ENCODE measurements around the gene PLA2G2F. TPM values are rescaled to one million over a fixed set of nuclear protein-coding genes. Genes with fewer than 3 reads are reported as not detected.

The PLA2G2F gene
- total RNA-seq, 5 donors from 2014 or later (not counting 1 experiment from before 2014, with no cell fraction given): not detected

- Histone ChIP-seq H3K4me3 (ENCODE audit: control insufficient read depth in 1 of 2, extremely low read depth in 1 of 2, low read length in 1 of 2) (no peak overlapping the region), H3K27me3 (replicated peaks in 1 of 2; ENCODE audit: control insufficient read depth in 2 of 2, extremely low read depth in 1 of 2, insufficient read depth in 2 of 2, low read length in 1 of 2) (peaks cover 0 to 56% of the 10 kb centered on the region in 2 experiments), H3K4me1 (ENCODE audit: control insufficient read depth in 1 of 2, extremely low read depth in 1 of 2, insufficient read depth in 2 of 2, low read length in 2 of 2) (no peaks in the 10 kb centered on the region), H3K27ac (ENCODE audit: low read length) (no peak overlapping the region), H3K36me3 (ENCODE audit: control insufficient read depth in 2 of 2, extremely low read depth in 1 of 2, insufficient read depth in 1 of 2, low read length in 1 of 2) (no peaks in the 10 kb centered on the region), H3K9me3 (no peaks in the 10 kb centered on the region)
- 79% methylated on average over 2 of the region's 3 CpGs for WGBS (ENCODE audit: insufficient coverage)
- Mint-ChIP-seq H3K36me3 (no peaks in the 10 kb centered on the region), H3K9me3 (no peaks in the 10 kb centered on the region), H3K27ac (no peak overlapping the region), H3K4me3 (no peak overlapping the region), H3K27me3 (peaks cover 26 to 27% of the 10 kb centered on the region in 2 donors), H3K4me1 (no peaks in the 10 kb centered on the region)
- no peak for DNase-seq
- POLR2A ChIA-PET: no interaction called here
- CTCF ChIA-PET: no interaction called here
- ATAC-seq (replicated peaks in 1 of 4): no peak
Observed at GRCh38 chr1:20112279-20113000, 26.7 kb upstream of the PLA2G2F start.

GRCh38 chr1:20114021-20114648, 25.0 kb upstream of the PLA2G2F start:
- no peak overlapping the region for H3K4me3 ChIP-seq (ENCODE audit: control insufficient read depth in 1 of 2, extremely low read depth in 1 of 2, low read length in 1 of 2)
- Mint-ChIP-seq H3K4me3 (no peak overlapping the region), H3K36me3 (no peaks in the 10 kb centered on the region), H3K27me3 (peaks cover 22 to 30% of the 10 kb centered on the region in 2 donors), H3K9me3 (no peaks in the 10 kb centered on the region), H3K27ac (no peak overlapping the region), H3K4me1 (no peaks in the 10 kb centered on the region)
- H3K27me3 ChIP-seq (replicated peaks in 1 of 2; ENCODE audit: control insufficient read depth in 2 of 2, extremely low read depth in 1 of 2, insufficient read depth in 2 of 2, low read length in 1 of 2): peaks cover 0 to 54% of the 10 kb centered on the region in 2 experiments
- no peak for DNase-seq
- CTCF ChIA-PET: no interaction called here
- POLR2A ChIA-PET: no interaction called here
- H3K27ac ChIP-seq (ENCODE audit: low read length): no peak overlapping the region
- no peaks in the 10 kb centered on the region for H3K9me3 ChIP-seq
- no peaks in the 10 kb centered on the region for H3K4me1 ChIP-seq (ENCODE audit: control insufficient read depth in 1 of 2, extremely low read depth in 1 of 2, insufficient read depth in 2 of 2, low read length in 2 of 2)
- no peaks in the 10 kb centered on the region for H3K36me3 ChIP-seq (ENCODE audit: control insufficient read depth in 2 of 2, extremely low read depth in 1 of 2, insufficient read depth in 1 of 2, low read length in 1 of 2)
- ATAC-seq (replicated peaks in 1 of 4): no peak
- 78% methylated on average over 10 of the region's 15 CpGs for WGBS (ENCODE audit: insufficient coverage)

GRCh38 chr1:20115479-20115878, 23.6 kb upstream of the PLA2G2F start:
- DNase-seq: no peak
- no peak overlapping the region for H3K27ac Mint-ChIP-seq
- POLR2A ChIA-PET: no interaction called here
- H3K4me1 Mint-ChIP-seq: peaks cover 0 to 2% (median 0%) of the 10 kb centered on the region in 3 donors
- ATAC-seq (replicated peaks in 1 of 4): no peak
- peaks cover 28 to 31% of the 10 kb centered on the region in 2 donors for H3K27me3 Mint-ChIP-seq
- H3K36me3 Mint-ChIP-seq: no peaks in the 10 kb centered on the region
- H3K4me3 ChIP-seq (ENCODE audit: control insufficient read depth in 1 of 2, extremely low read depth in 1 of 2, low read length in 1 of 2): no peak overlapping the region
- peaks cover 0 to 50% of the 10 kb centered on the region in 2 experiments for H3K27me3 ChIP-seq (replicated peaks in 1 of 2; ENCODE audit: control insufficient read depth in 2 of 2, extremely low read depth in 1 of 2, insufficient read depth in 2 of 2, low read length in 1 of 2)
- 83% methylated on average over 3 of the region's 4 CpGs for WGBS (ENCODE audit: insufficient coverage)
- H3K27ac ChIP-seq (ENCODE audit: low read length): no peak overlapping the region
- H3K4me3 Mint-ChIP-seq: no peak overlapping the region
- H3K9me3 Mint-ChIP-seq: no peaks in the 10 kb centered on the region
- no peaks in the 10 kb centered on the region for H3K4me1 ChIP-seq (ENCODE audit: control insufficient read depth in 1 of 2, extremely low read depth in 1 of 2, insufficient read depth in 2 of 2, low read length in 2 of 2)
- H3K36me3 ChIP-seq (ENCODE audit: control insufficient read depth in 2 of 2, extremely low read depth in 1 of 2, insufficient read depth in 1 of 2, low read length in 1 of 2): no peaks in the 10 kb centered on the region
- CTCF ChIA-PET: no interaction called here
- no peaks in the 10 kb centered on the region for H3K9me3 ChIP-seq

GRCh38 chr1:20115916-20116315, 23.2 kb upstream of the PLA2G2F start:
- Histone ChIP-seq H3K27me3 (replicated peaks in 1 of 2; ENCODE audit: control insufficient read depth in 2 of 2, extremely low read depth in 1 of 2, insufficient read depth in 2 of 2, low read length in 1 of 2) (peaks cover 0 to 50% of the 10 kb centered on the region in 2 experiments), H3K4me3 (ENCODE audit: control insufficient read depth in 1 of 2, extremely low read depth in 1 of 2, low read length in 1 of 2) (no peak overlapping the region), H3K4me1 (ENCODE audit: control insufficient read depth in 1 of 2, extremely low read depth in 1 of 2, insufficient read depth in 2 of 2, low read length in 2 of 2) (no peaks in the 10 kb centered on the region), H3K9me3 (no peaks in the 10 kb centered on the region), H3K27ac (ENCODE audit: low read length) (no peak overlapping the region), H3K36me3 (ENCODE audit: control insufficient read depth in 2 of 2, extremely low read depth in 1 of 2, insufficient read depth in 1 of 2, low read length in 1 of 2) (no peaks in the 10 kb centered on the region)
- POLR2A ChIA-PET: no interaction called here
- no peaks in the 10 kb centered on the region for H3K9me3 Mint-ChIP-seq
- DNase-seq: no peak
- 76% methylated on average over 5 of the region's 7 CpGs for WGBS (ENCODE audit: insufficient coverage)
- H3K4me1 Mint-ChIP-seq: peaks cover 0 to 2% (median 0%) of the 10 kb centered on the region in 3 donors
- no peak overlapping the region for H3K4me3 Mint-ChIP-seq
- H3K36me3 Mint-ChIP-seq: no peaks in the 10 kb centered on the region
- no peak overlapping the region for H3K27ac Mint-ChIP-seq
- no peak for ATAC-seq (replicated peaks in 1 of 4)
- CTCF ChIA-PET: no interaction called here
- peaks cover 30 to 33% of the 10 kb centered on the region in 2 donors for H3K27me3 Mint-ChIP-seq

GRCh38 chr1:20117236-20117635, 21.9 kb upstream of the PLA2G2F start:
- DNase-seq (no peak), ATAC-seq (replicated peaks in 1 of 4) (no peak)
- ChIA-PET CTCF (no interaction called here), POLR2A (no interaction called here)
- no peaks in the 10 kb centered on the region for H3K36me3 ChIP-seq (ENCODE audit: control insufficient read depth in 2 of 2, extremely low read depth in 1 of 2, insufficient read depth in 1 of 2, low read length in 1 of 2)
- no peak overlapping the region for H3K27ac ChIP-seq (ENCODE audit: low read length)
- Mint-ChIP-seq H3K4me3 (no peak overlapping the region), H3K27ac (no peak overlapping the region), H3K4me1 (peaks cover 0 to 2% (median 0%) of the 10 kb centered on the region in 3 donors), H3K36me3 (no peaks in the 10 kb centered on the region), H3K9me3 (no peaks in the 10 kb centered on the region), H3K27me3 (peaks cover 40 to 43% of the 10 kb centered on the region in 2 donors)
- H3K27me3 ChIP-seq (replicated peaks in 1 of 2; ENCODE audit: control insufficient read depth in 2 of 2, extremely low read depth in 1 of 2, insufficient read depth in 2 of 2, low read length in 1 of 2): peaks cover 0 to 48% of the 10 kb centered on the region in 2 experiments
- no peaks in the 10 kb centered on the region for H3K4me1 ChIP-seq (ENCODE audit: control insufficient read depth in 1 of 2, extremely low read depth in 1 of 2, insufficient read depth in 2 of 2, low read length in 2 of 2)
- H3K9me3 ChIP-seq: no peaks in the 10 kb centered on the region
- H3K4me3 ChIP-seq (ENCODE audit: control insufficient read depth in 1 of 2, extremely low read depth in 1 of 2, low read length in 1 of 2): no peak overlapping the region

GRCh38 chr1:20119347-20119746, 19.8 kb upstream of the PLA2G2F start, which contains the start of gene PLA2G2D:
Gene PLA2G2D (minus strand): TSS chr1:20119536. CDS start chr1:20119498, 38 bp downstream.
- Histone ChIP-seq H3K9me3 (no peaks in the 10 kb centered on the region), H3K36me3 (ENCODE audit: control insufficient read depth in 2 of 2, extremely low read depth in 1 of 2, insufficient read depth in 1 of 2, low read length in 1 of 2) (no peaks in the 10 kb centered on the region), H3K4me1 (ENCODE audit: control insufficient read depth in 1 of 2, extremely low read depth in 1 of 2, insufficient read depth in 2 of 2, low read length in 2 of 2) (no peaks in the 10 kb centered on the region), H3K27ac (ENCODE audit: low read length) (no peak within 1 kb of the TSS), H3K4me3 (ENCODE audit: control insufficient read depth in 1 of 2, extremely low read depth in 1 of 2, low read length in 1 of 2) (no peak within 1 kb of the TSS), H3K27me3 (replicated peaks in 1 of 2; ENCODE audit: control insufficient read depth in 2 of 2, extremely low read depth in 1 of 2, insufficient read depth in 2 of 2, low read length in 1 of 2) (peaks cover 0 to 41% of the 10 kb centered on the region in 2 experiments)
- Mint-ChIP-seq H3K27me3 (peaks cover 33 to 52% of the 10 kb centered on the region in 2 donors), H3K4me3 (no peak within 1 kb of the TSS), H3K27ac (no peak within 1 kb of the TSS), H3K4me1 (peaks cover 0 to 2% (median 0%) of the 10 kb centered on the region in 3 donors), H3K36me3 (no peaks in the 10 kb centered on the region), H3K9me3 (no peaks in the 10 kb centered on the region)
- ChIA-PET POLR2A (no interaction called here), CTCF (no interaction called here)
- ATAC-seq (replicated peaks in 1 of 4) (no peak), DNase-seq (no peak)
- WGBS (ENCODE audit: insufficient coverage): no CpG with 5 or more reads among the region's 2 CpGs

Measured in T-cell (primary cell).